PC-3 (cell line): Measurements from ENCODE around the gene ADAM19. TPM values are rescaled to one million over a fixed set of nuclear protein-coding genes. Genes with fewer than 3 reads are reported as not detected.

Experiments used
- ATAC-seq: fragments of 200-7000 bp; cut with Tn5 transposase; 2 replicates; pipeline ENCODE4 v1.9.1; 2020; ENCODE audit warnings: mild to moderate bottlenecking, moderate library complexity
- BruUV-seq: library from RNA; stranded (reverse); fragments of 400-500 nt; replicated peaks from 2 replicates; lab custom pipeline; 2021; lab: Mats Ljungman, UMichigan
- CTCF ChIA-PET: fragments of 300-600 bp; sonication (Branson Sonifier 250); formaldehyde crosslinking; loops from one replicate; lab custom pipeline; 2022; ENCODE audit warnings: antibody characterized with exemption; lab: Charles Lee
- POLR2A ChIA-PET: fragments of 300-600 bp; sonication (Branson Sonifier 250); formaldehyde crosslinking; loops from one replicate; lab custom pipeline; 2022; ENCODE audit warnings: antibody characterized with exemption; ENCODE audit not compliant: unreplicated experiment; lab: Charles Lee
- DNase-seq: peaks from one replicate; pipeline ENCODE4 v3.0.0-alpha.2; 2015
- H2AFZ ChIP-seq: fragments of 300-600 bp; sonication (generic); 2 replicates; pipeline ENCODE4 v1.6.0; 2016; ENCODE audit warnings: antibody characterized with exemption, low read length
- H3F3A ChIP-seq: fragments of 300-600 bp; sonication (generic); one replicate; pipeline ENCODE4 v1.6.0; 2017; ENCODE audit warnings: antibody characterized with exemption, low read length, control low read depth, mild to moderate bottlenecking; ENCODE audit not compliant: unreplicated experiment
- H3K27ac ChIP-seq: fragments of 300-600 bp; sonication (generic); 2 replicates; pipeline ENCODE4 v1.5.1; 2016; ENCODE audit warnings: mild to moderate bottlenecking, low read length
- H3K27me3 ChIP-seq: fragments of 300-600 bp; sonication (generic); 2 replicates; pipeline ENCODE4 v1.6.1; 2016; ENCODE audit warnings: low read length, mixed read lengths
- H3K36me3 ChIP-seq: fragments of 300-600 bp; sonication (generic); 2 replicates; pipeline ENCODE4 v1.6.1; 2016; ENCODE audit warnings: low read depth, mixed run types, low read length, mixed read lengths
- H3K4me1 ChIP-seq: fragments of 300-600 bp; sonication (generic); 2 replicates; pipeline ENCODE4 v1.5.1; 2016; ENCODE audit warnings: low read length; ENCODE audit not compliant: insufficient read depth
- H3K4me2 ChIP-seq: fragments of 300-600 bp; sonication (generic); 2 replicates; pipeline ENCODE4 v1.6.0; 2016; ENCODE audit warnings: low read length
- H3K4me3 ChIP-seq: fragments of 300-600 bp; sonication (generic); 2 replicates; pipeline ENCODE4 v1.5.1; 2016; ENCODE audit warnings: mild to moderate bottlenecking, low read length, mixed read lengths
- H3K79me2 ChIP-seq: fragments of 300-600 bp; sonication (generic); 2 replicates; pipeline ENCODE4 v1.6.1; 2017; ENCODE audit warnings: low read length, mixed read lengths
- H3K9ac ChIP-seq: fragments of 300-600 bp; sonication (generic); 2 replicates; pipeline ENCODE4 v1.6.0; 2016; ENCODE audit warnings: mild to moderate bottlenecking, low read length
- H3K9me2 ChIP-seq: fragments of 300-600 bp; sonication (generic); replicated peaks from 2 replicates; pipeline ENCODE4 v1.6.1; 2016; ENCODE audit warnings: mixed run types, low read length, mixed read lengths
- H3K9me3 ChIP-seq: fragments of 300-600 bp; sonication (generic); 2 replicates; pipeline ENCODE4 v1.6.1; 2016; ENCODE audit warnings: low read length, mixed read lengths
- H4K20me1 ChIP-seq: fragments of 300-600 bp; sonication (generic); 2 replicates; pipeline ENCODE4 v1.6.1; 2016; ENCODE audit warnings: low read length, mixed read lengths
- CTCF ChIP-seq: fragments of 300-600 bp; sonication (generic); conservative IDR thresholded peaks from 2 replicates; pipeline ENCODE4 v1.5.1; 2017; ENCODE audit warnings: antibody characterized with exemption, low read depth, mild to moderate bottlenecking, low read length
- EZH2 ChIP-seq: fragments of 300-600 bp; sonication (generic); IDR thresholded peaks from one replicate; pipeline ENCODE4 v1.6.1; 2017; ENCODE audit warnings: antibody characterized with exemption, mild to moderate bottlenecking, low read length; ENCODE audit not compliant: unreplicated experiment
- EZH2phosphoT487 ChIP-seq: fragments of 300-600 bp; sonication (generic); IDR thresholded peaks from 2 replicates; pipeline ENCODE4 v1.6.1; 2018; ENCODE audit warnings: mild to moderate bottlenecking, antibody characterized with exemption, low read length, borderline replicate concordance
- intact Hi-C: fragments of 100-400 bp; cut with micrococcal nuclease; formaldehyde crosslinking; loops from 2 replicates; pipeline ENCODE4 v1.9.0; 2023
- total RNA-seq: library from RNA; depleted of rRNA; stranded (reverse); fragments of >200 nt; gene quantifications from 2 replicates; pipeline ENCODE4 v1.2.3, GENCODE V29; 2014

ADAM19 gene
- total RNA-seq, 1 experiment from 2014 or later: 115 TPM

GRCh38 chr5:157530226-157530972 lies 45.2 kb downstream of the ADAM19 start:
- Histone ChIP-seq H3K4me2 (no peak overlapping the region), H2AFZ (no peak overlapping the region), H4K20me1 (no peaks in the 10 kb centered on the region), H3K4me3 (no peak overlapping the region), H3F3A (no peaks in the 10 kb centered on the region), H3K79me2 (peaks cover 29% of the 10 kb centered on the region), H3K9me2 (no peaks in the 10 kb centered on the region), H3K9ac (no peak overlapping the region), H3K27me3 (no peaks in the 10 kb centered on the region), H3K27ac (no peak overlapping the region), H3K4me1 (peaks cover 8% of the 10 kb centered on the region), H3K9me3 (no peaks in the 10 kb centered on the region), H3K36me3 (peaks cover 75% of the 10 kb centered on the region)
- TF ChIP-seq EZH2phosphoT487 (no peak), EZH2 (no peak), CTCF (no peak)
- intact Hi-C loops: no loop called here
- POLR2A ChIA-PET: no interaction called here
- BruUV-seq: no TSS peak
- no peak for DNase-seq
- no peak for ATAC-seq
- CTCF ChIA-PET: no interaction called here

- Histone ChIP-seq H3K27ac (no peak overlapping the region), H3K4me2 (no peak overlapping the region), H3K9ac (no peak overlapping the region), H3K36me3 (peaks cover 71% of the 10 kb centered on the region), H2AFZ (no peak overlapping the region), H3K9me3 (no peaks in the 10 kb centered on the region), H3F3A (no peaks in the 10 kb centered on the region), H3K27me3 (no peaks in the 10 kb centered on the region), H4K20me1 (no peaks in the 10 kb centered on the region), H3K4me3 (no peak overlapping the region), H3K79me2 (peaks cover 34% of the 10 kb centered on the region), H3K9me2 (no peaks in the 10 kb centered on the region), H3K4me1 (no peaks in the 10 kb centered on the region)
- no TSS peak for BruUV-seq
- intact Hi-C loops: no loop called here
- ChIA-PET CTCF (interaction anchor here (0.6 kb wide), 1 partner anchor 141 kb away, joined by 3 read pairs; no protein-coding TSS in a partner anchor), POLR2A (no interaction called here)
- ATAC-seq (no peak), DNase-seq (no peak)
- no peak for TF ChIP-seq EZH2phosphoT487
Measured at GRCh38 chr5:157529002-157529401, 46.6 kb downstream of the ADAM19 start.

- H3F3A ChIP-seq: no peaks in the 10 kb centered on the region
- H3K9ac ChIP-seq: no peak overlapping the region
- intact Hi-C loops: no loop called here
- BruUV-seq: no TSS peak
- DNase-seq: no peak
- H3K9me3 ChIP-seq: no peaks in the 10 kb centered on the region
- H3K79me2 ChIP-seq: peaks cover 34% of the 10 kb centered on the region
- peaks cover 73% of the 10 kb centered on the region for H3K36me3 ChIP-seq
- H3K27me3 ChIP-seq: no peaks in the 10 kb centered on the region
- TF ChIP-seq CTCF: no peak
- no peak for TF ChIP-seq EZH2
- TF ChIP-seq EZH2phosphoT487: no peak
- no peak overlapping the region for H2AFZ ChIP-seq
- no peak overlapping the region for H3K4me3 ChIP-seq
- H3K9me2 ChIP-seq: no peaks in the 10 kb centered on the region
- no peak overlapping the region for H3K27ac ChIP-seq
- no peaks in the 10 kb centered on the region for H4K20me1 ChIP-seq
- no peaks in the 10 kb centered on the region for H3K4me1 ChIP-seq
- H3K4me2 ChIP-seq: no peak overlapping the region
- ChIA-PET CTCF (no interaction called here), POLR2A (no interaction called here)
- no peak for ATAC-seq
Measured at GRCh38 chr5:157528036-157528632, 47.4 kb downstream of the ADAM19 start.
